OCI-LY1 (cell line): ENCODE results near the gene SDR42E1.

Source experiments
- EZH2 ChIP-seq: fragments of 200-600 bp; sonication (generic), shearing (Covaris generic); IDR thresholded peaks from 2 replicates; pipeline ENCODE4 v1.8.0; 2017; ENCODE audit warnings: borderline replicate concordance, mixed run types, mild to moderate bottlenecking, antibody characterized with exemption, low read length, moderate library complexity, mixed read lengths
- TF ChIP-seq, protein P1 (sequence below): fragments of 200-600 bp; sonication (generic), shearing (Covaris generic); IDR thresholded peaks from 2 replicates; pipeline ENCODE4 v1.5.1; 2017; ENCODE audit warnings: mild to moderate bottlenecking, antibody characterized with exemption, low read length, moderate library complexity, mixed read lengths

DNA sequence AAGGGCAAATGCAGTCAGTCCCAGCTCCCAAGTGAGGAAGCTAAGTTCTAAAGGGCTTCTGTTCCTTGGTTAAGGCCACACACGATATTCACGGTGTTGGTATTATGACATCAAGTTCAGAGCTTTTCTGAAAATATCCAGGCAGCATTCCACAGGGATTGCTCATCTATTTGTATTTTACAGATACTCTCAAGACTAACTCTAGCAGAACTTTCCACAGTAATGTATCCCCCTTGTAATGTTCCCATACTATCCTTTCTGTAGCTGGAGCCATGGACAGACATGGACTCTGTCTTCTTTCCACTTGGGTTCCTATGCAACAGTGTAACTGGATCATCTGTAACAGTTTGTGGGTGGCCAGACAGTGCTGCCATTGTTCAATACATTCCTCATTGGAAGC is 13.5 kb downstream of the SDR42E1 start:
- TF ChIP-seq, protein P1, sequence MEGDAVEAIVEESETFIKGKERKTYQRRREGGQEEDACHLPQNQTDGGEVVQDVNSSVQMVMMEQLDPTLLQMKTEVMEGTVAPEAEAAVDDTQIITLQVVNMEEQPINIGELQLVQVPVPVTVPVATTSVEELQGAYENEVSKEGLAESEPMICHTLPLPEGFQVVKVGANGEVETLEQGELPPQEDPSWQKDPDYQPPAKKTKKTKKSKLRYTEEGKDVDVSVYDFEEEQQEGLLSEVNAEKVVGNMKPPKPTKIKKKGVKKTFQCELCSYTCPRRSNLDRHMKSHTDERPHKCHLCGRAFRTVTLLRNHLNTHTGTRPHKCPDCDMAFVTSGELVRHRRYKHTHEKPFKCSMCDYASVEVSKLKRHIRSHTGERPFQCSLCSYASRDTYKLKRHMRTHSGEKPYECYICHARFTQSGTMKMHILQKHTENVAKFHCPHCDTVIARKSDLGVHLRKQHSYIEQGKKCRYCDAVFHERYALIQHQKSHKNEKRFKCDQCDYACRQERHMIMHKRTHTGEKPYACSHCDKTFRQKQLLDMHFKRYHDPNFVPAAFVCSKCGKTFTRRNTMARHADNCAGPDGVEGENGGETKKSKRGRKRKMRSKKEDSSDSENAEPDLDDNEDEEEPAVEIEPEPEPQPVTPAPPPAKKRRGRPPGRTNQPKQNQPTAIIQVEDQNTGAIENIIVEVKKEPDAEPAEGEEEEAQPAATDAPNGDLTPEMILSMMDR, result no peak
- no peak for TF ChIP-seq EZH2
